ENCODE data around the gene DHX57.

DHX57 gene

GRCh38 chr2:38748943-38749804 lies 126.6 kb downstream of the DHX57 start:
- no peak for DNase-seq

DNA sequence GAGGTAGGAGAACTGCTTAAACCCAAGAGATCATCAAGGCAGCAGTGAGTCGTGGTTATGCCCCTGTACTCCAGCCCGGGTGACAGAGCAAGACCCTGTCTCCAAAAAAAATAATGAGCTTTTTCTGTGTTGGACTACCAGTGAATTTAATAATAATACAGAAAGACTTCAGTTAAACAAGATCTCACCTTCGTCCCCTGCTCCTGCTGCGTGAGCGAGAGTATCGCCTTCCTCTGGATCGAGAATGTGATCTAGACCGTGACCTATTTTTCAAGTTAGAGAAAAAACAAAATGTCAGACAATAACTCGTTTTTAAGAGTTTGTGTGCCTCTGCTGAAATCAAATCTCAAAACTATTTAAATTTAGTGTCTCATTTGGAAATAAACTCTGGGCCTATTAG lies 127.3 kb downstream of the DHX57 start:
- DNase-seq, result no peak

- DNase-seq, result no peak
These were observed 127.9 kb downstream of the DHX57 start for GRCh38 chr2:38747819-38748218.

All from NCI-H446 treated with DMSO at 0.1 percent for 48 hours (cell line).